ENCODE results near the gene SNAPC4. TPM values are rescaled to one million over a fixed set of nuclear protein-coding genes. Genes with fewer than 3 reads are reported as not detected.
A peak's percentile ranks its signal among the peaks of the same experiment; 100 is the strongest.

Gene SNAPC4
- total and polyA plus RNA-seq, 9 of the 15 experiments (the other 6 are each of a cell fraction or from before 2014, with no cell fraction given): 0.21 to 21.8 (median 8.8) TPM

DNA sequence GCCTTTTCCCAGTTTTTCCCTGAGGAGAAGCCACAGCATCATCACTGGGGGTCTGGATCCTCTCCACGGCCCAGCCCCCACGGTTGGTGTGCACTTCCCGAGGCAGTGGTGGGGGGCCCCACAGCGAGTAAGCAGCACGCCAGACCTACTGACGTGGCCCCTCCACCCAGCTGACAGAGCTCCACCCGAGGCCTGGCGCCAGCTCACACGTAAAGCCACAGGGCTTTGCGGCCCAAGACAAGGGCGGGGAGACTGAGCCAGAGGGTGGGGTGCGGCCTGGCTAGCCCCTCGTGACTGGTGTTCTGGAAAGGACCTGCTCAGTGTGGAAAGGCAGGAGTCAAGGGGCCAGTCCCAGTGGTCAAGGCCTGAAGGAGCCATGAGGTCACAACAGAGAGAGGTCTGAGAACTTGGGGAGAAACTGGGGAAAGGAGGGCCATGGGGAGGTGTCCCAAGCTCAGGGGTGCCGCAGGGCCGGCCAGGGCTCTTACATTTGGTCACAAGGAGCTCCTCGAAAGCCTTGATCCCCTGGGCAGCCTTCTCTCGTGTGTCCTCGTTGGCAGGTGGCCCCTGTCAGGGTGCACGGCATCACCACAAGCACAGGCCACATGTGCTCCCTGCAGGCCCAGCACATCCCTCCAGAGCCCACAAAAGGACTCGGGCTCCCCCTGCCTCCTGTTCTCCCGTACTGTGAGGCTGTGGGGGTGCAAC is 5.5 kb downstream of the SNAPC4 start:
- Histone ChIP-seq H3K27ac (ENCODE audit: extremely low read depth, low read depth, low read length) (no peak overlapping the region), H3K27me3 (ENCODE audit: control insufficient read depth in 2 of 2, insufficient read depth in 2 of 2, low read length in 2 of 2) (no peaks in the 10 kb centered on the region), H3K9ac (ENCODE audit: insufficient read depth in 1 of 2, low read depth in 2 of 2, low read length in 2 of 2) (peak overlapping the region in 1 of 2 experiments; percentile 57; a peak in 1 of 4 replicates), H3K9me3 (replicated peaks; ENCODE audit: control insufficient read depth, insufficient read depth, low read depth, low read length) (no peaks in the 10 kb centered on the region), H3K4me3 (no peak overlapping the region), H3K9me1 (ENCODE audit: control insufficient read depth, insufficient read depth, low read length) (no peaks in the 10 kb centered on the region), H3K36me3 (ENCODE audit: control insufficient read depth, insufficient read depth, low read length) (peaks cover 88% of the 10 kb centered on the region), H3K79me2 (ENCODE audit: control insufficient read depth, insufficient read depth, low read length) (peaks cover 19% of the 10 kb centered on the region), H2AFZ (ENCODE audit: low read depth, low read length) (no peak overlapping the region), H3K4me2 (ENCODE audit: insufficient read depth, low read length) (no peak overlapping the region), H4K20me1 (replicated peaks; ENCODE audit: control insufficient read depth, insufficient read depth, low read length) (no peaks in the 10 kb centered on the region; the same call in 1 of the 2 replicates), H3K4me1 (replicated peaks in 1 of 2; ENCODE audit: control insufficient read depth in 2 of 2, insufficient read depth in 2 of 2, low read length in 2 of 2) (peaks cover 7 to 32% of the 10 kb centered on the region in 2 experiments; a peak in 4 of 5 replicates)
- in situ Hi-C loops (cut with MboI): no loop called here
- BruUV-seq (replicated peaks): no TSS peak
- no peak for DNase-seq (ENCODE audit: extremely low read depth in 1 of 4, low spot score in 3 of 4)
- TF ChIP-seq RBFOX2 (IDR thresholded peaks at IDR 0.05; ENCODE audit: low read depth, low read length) (peak; percentile 27), POLR2G (IDR thresholded peaks at IDR 0.05; ENCODE audit: low read depth, low read length) (peak; percentile 60), BHLHE40 (IDR thresholded peaks at IDR 0.05; ENCODE audit: low read length) (no peak)
- FAIRE-seq: no peak
- ChIA-PET POLR2A (interaction anchor here (0.6 to 1.0 kb wide), 3 partner anchors 9 to 29 kb away, joined by 3 to 5 read pairs (median 3); no protein-coding TSS in a partner anchor), CTCF (ENCODE audit: low intra/inter-chr PET ratio) (no interaction called here)
- intact Hi-C loops (cut with micrococcal nuclease): no loop called here
- 94% methylated on average over 21 of the region's 21 CpGs for WGBS (ENCODE audit: insufficient coverage, low coverage, missing lambda C conversion rate)
- no peak for ATAC-seq

DNA sequence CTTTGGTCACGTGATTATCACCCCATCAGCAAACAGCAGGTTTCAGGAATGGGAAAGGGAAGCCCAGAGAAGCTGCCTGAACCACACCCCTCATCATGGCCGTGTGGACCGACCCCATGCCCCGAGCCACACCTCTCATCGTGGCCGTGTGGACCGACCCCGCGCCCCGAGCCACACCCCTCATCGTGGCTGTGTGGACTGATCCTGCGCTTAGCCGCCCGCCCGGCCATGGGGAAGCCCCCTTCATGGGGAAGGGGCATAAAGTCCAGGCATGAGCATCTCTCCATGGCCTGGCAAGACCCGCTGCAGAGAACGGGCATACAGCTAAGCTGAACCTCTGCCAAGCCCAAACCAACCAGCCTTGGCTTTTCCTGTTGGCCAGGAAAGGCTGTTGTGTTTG is 6.4 kb downstream of the SNAPC4 start:
- peak in 1 of 4 experiments; percentile 33 for DNase-seq (ENCODE audit: extremely low read depth in 1 of 4, low spot score in 3 of 4)
- H3K4me2 ChIP-seq (ENCODE audit: insufficient read depth, low read length): no peak overlapping the region
- no peaks in the 10 kb centered on the region for H3K9me1 ChIP-seq (ENCODE audit: control insufficient read depth, insufficient read depth, low read length)
- ChIA-PET POLR2A (interaction anchor here (1.0 to 3.3 kb wide), 2 partner anchors 10 to 16 kb away, joined by 5 to 8 read pairs; partner anchors contain the start of genes ENTR1 and PMPCA), CTCF (ENCODE audit: low intra/inter-chr PET ratio) (no interaction called here)
- H3K9ac ChIP-seq (ENCODE audit: insufficient read depth in 1 of 2, low read depth in 2 of 2, low read length in 2 of 2): no peak overlapping the region
- 85% methylated on average over 13 of the region's 17 CpGs for WGBS (ENCODE audit: insufficient coverage, low coverage, missing lambda C conversion rate)
- H2AFZ ChIP-seq (ENCODE audit: low read depth, low read length): no peak overlapping the region
- peaks cover 94% of the 10 kb centered on the region for H3K36me3 ChIP-seq (ENCODE audit: control insufficient read depth, insufficient read depth, low read length)
- H3K27ac ChIP-seq (ENCODE audit: extremely low read depth, low read depth, low read length): no peak overlapping the region
- TF ChIP-seq, protein P1, sequence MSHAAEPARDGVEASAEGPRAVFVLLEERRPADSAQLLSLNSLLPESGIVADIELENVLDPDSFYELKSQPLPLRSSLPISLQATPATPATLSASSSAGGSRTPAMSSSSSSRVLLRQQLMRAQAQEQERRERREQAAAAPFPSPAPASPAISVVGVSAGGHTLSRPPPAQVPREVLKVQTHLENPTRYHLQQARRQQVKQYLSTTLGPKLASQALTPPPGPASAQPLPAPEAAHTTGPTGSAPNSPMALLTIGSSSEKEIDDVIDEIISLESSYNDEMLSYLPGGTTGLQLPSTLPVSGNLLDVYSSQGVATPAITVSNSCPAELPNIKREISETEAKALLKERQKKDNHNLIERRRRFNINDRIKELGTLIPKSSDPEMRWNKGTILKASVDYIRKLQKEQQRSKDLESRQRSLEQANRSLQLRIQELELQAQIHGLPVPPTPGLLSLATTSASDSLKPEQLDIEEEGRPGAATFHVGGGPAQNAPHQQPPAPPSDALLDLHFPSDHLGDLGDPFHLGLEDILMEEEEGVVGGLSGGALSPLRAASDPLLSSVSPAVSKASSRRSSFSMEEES (CRISPR knock-in tag; IDR thresholded peaks at IDR 0.05): no peak
- TF ChIP-seq, protein P2, sequence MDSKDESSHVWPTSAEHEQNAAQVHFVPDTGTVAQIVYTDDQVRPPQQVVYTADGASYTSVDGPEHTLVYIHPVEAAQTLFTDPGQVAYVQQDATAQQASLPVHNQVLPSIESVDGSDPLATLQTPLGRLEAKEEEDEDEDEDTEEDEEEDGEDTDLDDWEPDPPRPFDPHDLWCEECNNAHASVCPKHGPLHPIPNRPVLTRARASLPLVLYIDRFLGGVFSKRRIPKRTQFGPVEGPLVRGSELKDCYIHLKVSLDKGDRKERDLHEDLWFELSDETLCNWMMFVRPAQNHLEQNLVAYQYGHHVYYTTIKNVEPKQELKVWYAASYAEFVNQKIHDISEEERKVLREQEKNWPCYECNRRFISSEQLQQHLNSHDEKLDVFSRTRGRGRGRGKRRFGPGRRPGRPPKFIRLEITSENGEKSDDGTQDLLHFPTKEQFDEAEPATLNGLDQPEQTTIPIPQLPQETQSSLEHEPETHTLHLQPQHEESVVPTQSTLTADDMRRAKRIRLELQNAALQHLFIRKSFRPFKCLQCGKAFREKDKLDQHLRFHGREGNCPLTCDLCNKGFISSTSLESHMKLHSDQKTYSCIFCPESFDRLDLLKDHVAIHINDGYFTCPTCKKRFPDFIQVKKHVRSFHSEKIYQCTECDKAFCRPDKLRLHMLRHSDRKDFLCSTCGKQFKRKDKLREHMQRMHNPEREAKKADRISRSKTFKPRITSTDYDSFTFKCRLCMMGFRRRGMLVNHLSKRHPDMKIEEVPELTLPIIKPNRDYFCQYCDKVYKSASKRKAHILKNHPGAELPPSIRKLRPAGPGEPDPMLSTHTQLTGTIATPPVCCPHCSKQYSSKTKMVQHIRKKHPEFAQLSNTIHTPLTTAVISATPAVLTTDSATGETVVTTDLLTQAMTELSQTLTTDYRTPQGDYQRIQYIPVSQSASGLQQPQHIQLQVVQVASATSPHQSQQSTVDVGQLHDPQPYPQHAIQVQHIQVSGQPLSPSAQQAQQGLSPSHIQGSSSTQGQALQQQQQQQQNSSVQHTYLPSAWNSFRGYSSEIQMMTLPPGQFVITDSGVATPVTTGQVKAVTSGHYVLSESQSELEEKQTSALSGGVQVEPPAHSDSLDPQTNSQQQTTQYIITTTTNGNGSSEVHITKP (IDR thresholded peaks at IDR 0.05; ENCODE audit: partially characterized antibody): peak; percentile 21
- in situ Hi-C loops (cut with MboI) (no loop called here), intact Hi-C loops (cut with micrococcal nuclease) (no loop called here)
- peaks cover 9% of the 10 kb centered on the region for H3K79me2 ChIP-seq (ENCODE audit: control insufficient read depth, insufficient read depth, low read length)
- no peaks in the 10 kb centered on the region for H3K9me3 ChIP-seq (replicated peaks; ENCODE audit: control insufficient read depth, insufficient read depth, low read depth, low read length)
- no peak for ATAC-seq
- BruUV-seq (replicated peaks): no TSS peak
- peaks cover 2 to 22% of the 10 kb centered on the region in 2 experiments; a peak in 4 of 5 replicates for H3K4me1 ChIP-seq (replicated peaks in 1 of 2; ENCODE audit: control insufficient read depth in 2 of 2, insufficient read depth in 2 of 2, low read length in 2 of 2)
- H3K27me3 ChIP-seq (ENCODE audit: control insufficient read depth in 2 of 2, insufficient read depth in 2 of 2, low read length in 2 of 2): no peaks in the 10 kb centered on the region
- no peak overlapping the region for H3K4me3 ChIP-seq
- no peaks in the 10 kb centered on the region; the same call in 1 of the 2 replicates for H4K20me1 ChIP-seq (replicated peaks; ENCODE audit: control insufficient read depth, insufficient read depth, low read length)
- FAIRE-seq: no peak
